GM12878 (cell line): ENCODE data around the gene TMEM163. TPM values are rescaled to one million over a fixed set of nuclear protein-coding genes. Genes with fewer than 3 reads are reported as not detected.

Experiments
- ATAC-seq: fragments of 200-7000 bp; cut with Tn5 transposase; 3 replicates; pipeline ENCODE4 v1.9.1; 2020; ENCODE audit warnings: mild to moderate bottlenecking, moderate library complexity
- BruUV-seq: library from RNA; stranded (reverse); fragments of 400-500 nt; replicated peaks from 2 replicates; lab custom pipeline; 2021; lab: Mats Ljungman, UMichigan
- CTCF ChIA-PET: fragments of 300-600 bp; sonication (Branson Sonifier 250); formaldehyde crosslinking; extraction: SDS; loops from one replicate; lab custom pipeline; 2021; ENCODE audit warnings: inconsistent platforms; lab: Yijun Ruan, JAX
- POLR2A ChIA-PET: fragments of 350-600 bp; formaldehyde crosslinking; extraction: SDS; loops from one replicate; lab custom pipeline; 2021; ENCODE audit warnings: inconsistent platforms; lab: Charles Lee
- RAD21 ChIA-PET: fragments of 300-600 bp; sonication (Branson Sonifier 250); formaldehyde crosslinking; loops from one replicate; lab custom pipeline; 2023; ENCODE audit warnings: antibody characterized with exemption; ENCODE audit not compliant: unreplicated experiment; lab: Charles Lee
- SMC1A ChIA-PET: fragments of 300-600 bp; sonication (Branson Sonifier 250); formaldehyde crosslinking; loops from one replicate; lab custom pipeline; 2023; ENCODE audit not compliant: unreplicated experiment, uncharacterized antibody; lab: Charles Lee
- DNase-seq: peaks from one replicate; pipeline ENCODE4 v3.0.0-alpha.2; 2011; ENCODE audit warnings: low read depth, low spot score
- FAIRE-seq: peaks from 3 replicates; lab custom pipeline; 2011; peaks lifted over from hg19 to GRCh38; lab: Jason Lieb, UNC
- H2AFZ ChIP-seq: 2 replicates; pipeline ENCODE4 v1.6.0; 2011; ENCODE audit warnings: low read depth, low read length, control low read depth; ENCODE audit not compliant: control insufficient read depth
- H3K27ac ChIP-seq: 2 replicates; pipeline ENCODE4 v1.5.1; 2011; ENCODE audit warnings: control low read depth; ENCODE audit not compliant: control insufficient read depth, insufficient read depth
- H3K27me3 ChIP-seq, 2 experiments: replicated peaks in 1 of 2; 2 replicates each; pipeline versions ENCODE4 v1.6.0 to v1.6.1; 2011; ENCODE audit warnings: low read length in 1 of 2; ENCODE audit not compliant: control insufficient read depth in 2 of 2, insufficient read depth in 2 of 2
- H3K36me3 ChIP-seq, 2 experiments: 2 replicates each; pipeline ENCODE4 v1.5.1; 2011; ENCODE audit warnings: low read length in 1 of 2; ENCODE audit not compliant: control insufficient read depth in 2 of 2, insufficient read depth in 2 of 2
- H3K4me1 ChIP-seq: 2 replicates; pipeline ENCODE4 v1.6.1; 2011; ENCODE audit warnings: mild to moderate bottlenecking, low read length, moderate library complexity, mixed read lengths; ENCODE audit not compliant: control insufficient read depth, insufficient read depth
- H3K4me2 ChIP-seq: 2 replicates; pipeline ENCODE4 v1.6.0; 2011; ENCODE audit warnings: control low read depth; ENCODE audit not compliant: control insufficient read depth, insufficient read depth
- H3K4me3 ChIP-seq: fragments of 200-600 bp; sonication (generic); 2 replicates; pipeline ENCODE4 v1.5.1; 2016
- H3K79me2 ChIP-seq: 2 replicates; pipeline ENCODE4 v1.6.0; 2011; ENCODE audit warnings: low read length; ENCODE audit not compliant: control insufficient read depth, insufficient read depth
- H3K9ac ChIP-seq: 2 replicates; pipeline ENCODE4 v1.8.0; 2011; ENCODE audit warnings: low read length, control low read depth, mixed read lengths; ENCODE audit not compliant: control insufficient read depth, insufficient read depth
- H3K9me3 ChIP-seq: replicated peaks from 3 replicates; pipeline ENCODE4 v1.5.1; 2011; ENCODE audit warnings: mild to moderate bottlenecking, low read length; ENCODE audit not compliant: control insufficient read depth, insufficient read depth
- H4K20me1 ChIP-seq: 2 replicates; pipeline ENCODE4 v1.6.0; 2011; ENCODE audit not compliant: control insufficient read depth, insufficient read depth
- BCL11A ChIP-seq: IDR thresholded peaks from 2 replicates; pipeline ENCODE4 v1.6.1; 2011; ENCODE audit warnings: low read depth, low read length
- CREB1 ChIP-seq: IDR thresholded peaks from 2 replicates; pipeline ENCODE4 v1.6.1; 2012; ENCODE audit warnings: low read depth, mild to moderate bottlenecking, inconsistent platforms
- HDAC2 ChIP-seq: fragments of 200-600 bp; sonication (generic); IDR thresholded peaks from 2 replicates; pipeline ENCODE4 v1.6.1; 2017
- LARP7 ChIP-seq: fragments of 450-650 bp; IDR thresholded peaks from 2 replicates; pipeline ENCODE4 v1.6.1; 2017; ENCODE audit warnings: mild to moderate bottlenecking
- NFYA ChIP-seq: IDR thresholded peaks from 2 replicates; pipeline ENCODE4 v1.6.1; 2011; ENCODE audit warnings: low read depth, mild to moderate bottlenecking, low read length, improper control_type of control experiment, borderline replicate concordance
- NR2C2 ChIP-seq: IDR thresholded peaks from 2 replicates; pipeline ENCODE4 v1.6.1; 2011; ENCODE audit warnings: borderline replicate concordance, low read depth; ENCODE audit not compliant: control insufficient read depth, insufficient read length
- NRF1 ChIP-seq: conservative IDR thresholded peaks from 2 replicates; pipeline ENCODE4 v1.6.1; 2011; ENCODE audit warnings: mild to moderate bottlenecking, low read depth, low read length, improper control_type of control experiment
- PAX8 ChIP-seq: fragments of 450-650 bp; IDR thresholded peaks from 2 replicates; pipeline ENCODE4 v1.6.1; 2017; ENCODE audit warnings: mild to moderate bottlenecking, moderate library complexity
- SIN3A ChIP-seq: IDR thresholded peaks from 2 replicates; pipeline ENCODE4 v1.6.1; 2012; ENCODE audit warnings: low read depth, low read length, improper control_type of control experiment
- SP1 ChIP-seq: IDR thresholded peaks from one replicate; pipeline ENCODE4 v1.6.1; 2011; ENCODE audit warnings: low read depth, low read length
- STAT1 ChIP-seq: fragments of 450-650 bp; conservative IDR thresholded peaks from 2 replicates; pipeline ENCODE4 v1.6.1; 2014; ENCODE audit warnings: antibody characterized with exemption, mild to moderate bottlenecking
- TCF7 ChIP-seq: IDR thresholded peaks from 2 replicates; pipeline ENCODE4 v1.6.1; 2014; ENCODE audit warnings: antibody characterized with exemption, borderline replicate concordance
- ZNF207 ChIP-seq: fragments of 450-650 bp; IDR thresholded peaks from 2 replicates; pipeline ENCODE4 v1.6.1; 2014; ENCODE audit warnings: antibody characterized with exemption, mild to moderate bottlenecking, borderline replicate concordance
- WGBS: methylation state at CpG from one replicate; pipeline ENCODE4 v1.1.6; 2016; ENCODE audit warnings: low lambda C conversion rate; ENCODE audit not compliant: insufficient replicate concordance, insufficient coverage; ENCODE audit errors: missing lambda C conversion rate; 5-methylcytosine and 5-hydroxymethylcytosine counted together
- in situ Hi-C: fragments of 300-500 bp; cut with MboI; formaldehyde crosslinking; loops from 9 replicates; pipeline ENCODE4 v1.14.3; 2018; ENCODE audit warnings: mixed read lengths
- intact Hi-C: fragments of 100-400 bp; cut with micrococcal nuclease; formaldehyde crosslinking; loops from one replicate; pipeline ENCODE4 v1.14.2; 2022; ENCODE audit not compliant: unreplicated experiment
- polyA plus RNA-seq, 11 experiments: library from polyadenylated mRNA; depleted of rRNA in 4 of 11; unstranded in 6 of 11; stranded (reverse) in 5 of 11; fragments of >200 nt; fragmentation: Nextera tagmentation in 4 of 11; fragmentation: Illumina TruSeq in 1 of 11; extraction: Ambion mirVana in 4 of 11; extraction: Trizol in 1 of 11; gene quantifications; 1 replicate in 1 of 11; 2 replicates in 10 of 11; pipeline versions ENCODE4 v1.2.1 to v1.2.3, GENCODE V29; 2011 to 2016; ENCODE audit warnings: inconsistent platforms in 2 of 11, missing spikeins in 2 of 11, low read depth in 1 of 11
- total RNA-seq, 4 experiments: library from RNA; depleted of rRNA in 3 of 4; stranded (reverse); fragments of >200 nt in 3 of 4; fragmentation: Illumina TruSeq in 1 of 4; extraction: Trizol in 1 of 4; gene quantifications; 2 replicates each; pipeline versions ENCODE4 v1.2.1 to v1.2.3, GENCODE V29; 2013 to 2021
- TF ChIP-seq, protein P1 (sequence below): fragments of 450-650 bp; IDR thresholded peaks from 2 replicates; pipeline ENCODE4 v1.6.1; 2016; ENCODE audit warnings: mild to moderate bottlenecking
- TF ChIP-seq, protein P2 (sequence below): fragments of 450-650 bp; IDR thresholded peaks from 2 replicates; pipeline ENCODE4 v1.6.1; 2017; ENCODE audit warnings: mild to moderate bottlenecking
- TF ChIP-seq, protein P3 (sequence below): IDR thresholded peaks from 2 replicates; pipeline ENCODE4 v1.6.1; 2011; ENCODE audit warnings: borderline replicate concordance, low read depth, mild to moderate bottlenecking, moderate library complexity, low read length; ENCODE audit not compliant: insufficient read depth, poor library complexity, severe bottlenecking
- TF ChIP-seq, protein P4 (sequence below): fragments of 450-650 bp; IDR thresholded peaks from 2 replicates; pipeline ENCODE4 v1.6.1; 2018; ENCODE audit warnings: mild to moderate bottlenecking, low read depth, moderate library complexity; ENCODE audit not compliant: partially characterized antibody

Gene TMEM163
- total and polyA plus RNA-seq, 10 of the 15 experiments (the other 5 are each of a cell fraction or from before 2014, with no cell fraction given) = 0.05 to 0.11 (median 0.07) TPM; not detected in 4

DNA sequence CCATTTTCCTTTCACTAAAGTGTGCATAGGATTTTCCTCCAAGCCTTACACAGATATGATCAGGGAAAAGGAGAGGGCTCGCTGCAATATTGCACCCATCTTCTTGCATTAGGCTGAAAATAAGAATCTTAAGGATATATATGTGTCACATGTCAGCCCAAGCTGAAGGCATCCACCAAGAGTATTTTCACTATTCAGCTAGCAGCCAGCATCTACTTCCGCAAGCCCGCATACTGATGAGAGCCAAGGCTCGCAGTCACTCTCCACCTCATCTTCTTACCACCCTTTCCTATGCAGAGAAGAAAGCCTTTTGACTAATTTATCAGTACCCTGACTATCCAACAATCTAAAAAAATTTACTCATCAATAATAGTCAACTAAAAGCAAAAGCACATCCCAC lies 6.1 kb downstream of the TMEM163 start (continued):
- TF ChIP-seq, protein P1, sequence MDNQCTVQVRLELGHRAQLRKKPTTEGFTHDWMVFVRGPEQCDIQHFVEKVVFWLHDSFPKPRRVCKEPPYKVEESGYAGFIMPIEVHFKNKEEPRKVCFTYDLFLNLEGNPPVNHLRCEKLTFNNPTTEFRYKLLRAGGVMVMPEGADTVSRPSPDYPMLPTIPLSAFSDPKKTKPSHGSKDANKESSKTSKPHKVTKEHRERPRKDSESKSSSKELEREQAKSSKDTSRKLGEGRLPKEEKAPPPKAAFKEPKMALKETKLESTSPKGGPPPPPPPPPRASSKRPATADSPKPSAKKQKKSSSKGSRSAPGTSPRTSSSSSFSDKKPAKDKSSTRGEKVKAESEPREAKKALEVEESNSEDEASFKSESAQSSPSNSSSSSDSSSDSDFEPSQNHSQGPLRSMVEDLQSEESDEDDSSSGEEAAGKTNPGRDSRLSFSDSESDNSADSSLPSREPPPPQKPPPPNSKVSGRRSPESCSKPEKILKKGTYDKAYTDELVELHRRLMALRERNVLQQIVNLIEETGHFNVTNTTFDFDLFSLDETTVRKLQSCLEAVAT = no peak
- TF ChIP-seq NFYA = no peak
- TF ChIP-seq SIN3A = no peak

DNA sequence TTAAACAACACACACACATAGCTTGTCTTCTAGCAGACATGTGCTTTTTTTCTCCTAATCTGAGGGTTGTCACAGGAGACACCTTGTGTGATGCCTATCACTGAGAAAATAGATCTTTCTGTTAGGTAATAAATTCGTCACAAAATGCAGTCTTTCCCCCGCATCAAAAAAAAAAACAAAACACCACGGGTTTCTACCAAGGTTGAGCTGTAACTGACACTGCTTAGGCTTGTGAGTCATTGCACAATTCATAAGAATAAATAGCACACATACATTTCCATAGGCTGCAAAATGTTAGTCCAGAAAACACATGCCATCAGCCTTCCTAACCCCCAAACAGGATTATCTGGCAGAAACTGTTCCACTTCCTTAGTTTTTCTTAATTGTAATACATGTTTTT lies 6.5 kb downstream of the TMEM163 start:
- CTCF ChIA-PET = no interaction called here
- POLR2A ChIA-PET = no interaction called here
- TF ChIP-seq, protein P2, sequence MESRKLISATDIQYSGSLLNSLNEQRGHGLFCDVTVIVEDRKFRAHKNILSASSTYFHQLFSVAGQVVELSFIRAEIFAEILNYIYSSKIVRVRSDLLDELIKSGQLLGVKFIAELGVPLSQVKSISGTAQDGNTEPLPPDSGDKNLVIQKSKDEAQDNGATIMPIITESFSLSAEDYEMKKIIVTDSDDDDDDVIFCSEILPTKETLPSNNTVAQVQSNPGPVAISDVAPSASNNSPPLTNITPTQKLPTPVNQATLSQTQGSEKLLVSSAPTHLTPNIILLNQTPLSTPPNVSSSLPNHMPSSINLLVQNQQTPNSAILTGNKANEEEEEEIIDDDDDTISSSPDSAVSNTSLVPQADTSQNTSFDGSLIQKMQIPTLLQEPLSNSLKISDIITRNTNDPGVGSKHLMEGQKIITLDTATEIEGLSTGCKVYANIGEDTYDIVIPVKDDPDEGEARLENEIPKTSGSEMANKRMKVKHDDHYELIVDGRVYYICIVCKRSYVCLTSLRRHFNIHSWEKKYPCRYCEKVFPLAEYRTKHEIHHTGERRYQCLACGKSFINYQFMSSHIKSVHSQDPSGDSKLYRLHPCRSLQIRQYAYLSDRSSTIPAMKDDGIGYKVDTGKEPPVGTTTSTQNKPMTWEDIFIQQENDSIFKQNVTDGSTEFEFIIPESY = no peak
- no peak for TF ChIP-seq STAT1
- no peak for TF ChIP-seq HDAC2
- no peak for TF ChIP-seq TCF7
- no peak for TF ChIP-seq NR2C2
- TF ChIP-seq ZNF207 = no peak
- no peak for TF ChIP-seq PAX8
- TF ChIP-seq, protein P3, sequence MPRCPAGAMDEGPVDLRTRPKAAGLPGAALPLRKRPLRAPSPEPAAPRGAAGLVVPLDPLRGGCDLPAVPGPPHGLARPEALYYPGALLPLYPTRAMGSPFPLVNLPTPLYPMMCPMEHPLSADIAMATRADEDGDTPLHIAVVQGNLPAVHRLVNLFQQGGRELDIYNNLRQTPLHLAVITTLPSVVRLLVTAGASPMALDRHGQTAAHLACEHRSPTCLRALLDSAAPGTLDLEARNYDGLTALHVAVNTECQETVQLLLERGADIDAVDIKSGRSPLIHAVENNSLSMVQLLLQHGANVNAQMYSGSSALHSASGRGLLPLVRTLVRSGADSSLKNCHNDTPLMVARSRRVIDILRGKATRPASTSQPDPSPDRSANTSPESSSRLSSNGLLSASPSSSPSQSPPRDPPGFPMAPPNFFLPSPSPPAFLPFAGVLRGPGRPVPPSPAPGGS = no peak
- TF ChIP-seq BCL11A = no peak
- TF ChIP-seq NRF1 = no peak
- TF ChIP-seq LARP7 = no peak
- no peak for TF ChIP-seq SP1
- no peak for TF ChIP-seq CREB1
- TF ChIP-seq, protein P4, sequence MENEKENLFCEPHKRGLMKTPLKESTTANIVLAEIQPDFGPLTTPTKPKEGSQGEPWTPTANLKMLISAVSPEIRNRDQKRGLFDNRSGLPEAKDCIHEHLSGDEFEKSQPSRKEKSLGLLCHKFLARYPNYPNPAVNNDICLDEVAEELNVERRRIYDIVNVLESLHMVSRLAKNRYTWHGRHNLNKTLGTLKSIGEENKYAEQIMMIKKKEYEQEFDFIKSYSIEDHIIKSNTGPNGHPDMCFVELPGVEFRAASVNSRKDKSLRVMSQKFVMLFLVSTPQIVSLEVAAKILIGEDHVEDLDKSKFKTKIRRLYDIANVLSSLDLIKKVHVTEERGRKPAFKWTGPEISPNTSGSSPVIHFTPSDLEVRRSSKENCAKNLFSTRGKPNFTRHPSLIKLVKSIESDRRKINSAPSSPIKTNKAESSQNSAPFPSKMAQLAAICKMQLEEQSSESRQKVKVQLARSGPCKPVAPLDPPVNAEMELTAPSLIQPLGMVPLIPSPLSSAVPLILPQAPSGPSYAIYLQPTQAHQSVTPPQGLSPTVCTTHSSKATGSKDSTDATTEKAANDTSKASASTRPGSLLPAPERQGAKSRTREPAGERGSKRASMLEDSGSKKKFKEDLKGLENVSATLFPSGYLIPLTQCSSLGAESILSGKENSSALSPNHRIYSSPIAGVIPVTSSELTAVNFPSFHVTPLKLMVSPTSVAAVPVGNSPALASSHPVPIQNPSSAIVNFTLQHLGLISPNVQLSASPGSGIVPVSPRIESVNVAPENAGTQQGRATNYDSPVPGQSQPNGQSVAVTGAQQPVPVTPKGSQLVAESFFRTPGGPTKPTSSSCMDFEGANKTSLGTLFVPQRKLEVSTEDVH = no peak

More for the DNA sequence above, 6.5 kb downstream of the TMEM163 start:
- Histone ChIP-seq H3K9me3 (no peaks in the 10 kb centered on the region), H3K4me3 (no peak overlapping the region), H3K36me3 (no peaks in the 10 kb centered on the region), H3K27me3 (peaks cover 0 to 4% of the 10 kb centered on the region in 2 experiments; a peak in 3 of 4 replicates), H3K4me2 (no peak overlapping the region), H2AFZ (no peak overlapping the region), H3K9ac (no peak overlapping the region), H3K79me2 (no peaks in the 10 kb centered on the region), H4K20me1 (no peaks in the 10 kb centered on the region), H3K4me1 (no peaks in the 10 kb centered on the region; the same call in 1 of the 2 replicates), H3K27ac (no peak overlapping the region)
- intact Hi-C loops = no loop called here
- SMC1A ChIA-PET = interaction anchor here (0.6 kb wide), 1 partner anchor 629 kb away, joined by 3 read pairs; no protein-coding TSS in a partner anchor
- 0% methylated on average over 3 of the region's 3 CpGs for WGBS
- RAD21 ChIA-PET = no interaction called here
- BruUV-seq = no TSS peak
- in situ Hi-C loops = no loop called here
- ATAC-seq (no peak), FAIRE-seq (no peak), DNase-seq (no peak)
